Lower leg skin (tissue), 4 donors: Measurements from ENCODE around the gene ZP1. TPM values are rescaled to one million over a fixed set of nuclear protein-coding genes. Genes with fewer than 3 reads are reported as not detected.

ENCODE experiments used
- DNase-seq, 2 donors: peaks; one replicate each; pipeline ENCODE4 v3.0.0-alpha.2; 2019; ENCODE audit warnings: low spot score in 2 of 2
- H3K4me3 ChIP-seq: fragments of 200-600 bp; sonication (generic); 2 replicates; pipeline ENCODE4 v1.5.1; 2017; ENCODE audit warnings: mild to moderate bottlenecking, low read depth; ENCODE audit not compliant: poor library complexity, severe bottlenecking
- CTCF ChIP-seq, 3 donors: fragments of 450-650 bp; IDR thresholded peaks; one replicate each; pipeline ENCODE4 v1.5.1; 2016; ENCODE audit warnings: antibody characterized with exemption in 3 of 3, mild to moderate bottlenecking in 3 of 3, moderate library complexity in 2 of 3
- POLR2A ChIP-seq, 2 donors: fragments of 450-650 bp; IDR thresholded peaks; one replicate each; pipeline ENCODE4 v1.6.1; 2016 to 2017; ENCODE audit warnings: antibody characterized with exemption in 2 of 2, mild to moderate bottlenecking in 1 of 2, moderate library complexity in 1 of 2
- WGBS, 2 donors: methylation state at CpG; one replicate each; pipeline ENCODE4 v1.1.5; 2018; 5-methylcytosine and 5-hydroxymethylcytosine counted together
- intact Hi-C: fragments of 100-400 bp; cut with DNase I; formaldehyde crosslinking; loops from one replicate; pipeline ENCODE4 v1.15.0; 2023; ENCODE audit warnings: low total_unique reads
- total RNA-seq, 4 donors: library from RNA; depleted of rRNA; stranded (reverse); fragments of >200 nt; gene quantifications; one replicate each; pipeline ENCODE4 v1.1.0, GENCODE V29; 2016

The ZP1 gene
- total RNA-seq, 4 donors from 2014 or later: 0.25 to 0.26 TPM; not detected in 2

GRCh38 chr11:60899046-60899936, 31.9 kb downstream of the ZP1 start:
- WGBS, 2 donors: 59 to 62% methylated on average over 12 of the region's 12 CpGs
- intact Hi-C loops: no loop called here
- no peak for DNase-seq
- H3K4me3 ChIP-seq: no peak overlapping the region
- no peak for TF ChIP-seq POLR2A (IDR thresholded peaks at IDR 0.05)
- TF ChIP-seq CTCF (IDR thresholded peaks at IDR 0.05): peak in 1 of 3 donors; percentile 74

- 65 to 80% methylated on average over 4 of the region's 4 CpGs for WGBS, 2 donors
- no peak for DNase-seq
- intact Hi-C loops: loop anchor here (5.0 kb wide), 1 partner anchor 68 kb away; no protein-coding TSS in a partner anchor
- no peak overlapping the region for H3K4me3 ChIP-seq
- no peak for TF ChIP-seq POLR2A (IDR thresholded peaks at IDR 0.05)
- no peak for TF ChIP-seq CTCF (IDR thresholded peaks at IDR 0.05)
Observed at GRCh38 chr11:60899977-60900376, 32.6 kb downstream of the ZP1 start.

- TF ChIP-seq CTCF (IDR thresholded peaks at IDR 0.05) (no peak), POLR2A (IDR thresholded peaks at IDR 0.05) (no peak)
- 73 to 86% methylated on average over 12 to 13 of the region's 13 CpGs for WGBS, 2 donors
- H3K4me3 ChIP-seq: no peak overlapping the region
- intact Hi-C loops: loop anchor here (5.0 kb wide), 1 partner anchor 69 kb away; no protein-coding TSS in a partner anchor
- no peak for DNase-seq
Observed at GRCh38 chr11:60900673-60901404, 33.5 kb downstream of the ZP1 start.

GRCh38 chr11:60902625-60903024, 35.3 kb downstream of the ZP1 start:
- intact Hi-C loops: loop anchor here (5.0 kb wide), 1 partner anchor 70 kb away; no protein-coding TSS in a partner anchor
- 90% methylated on average over 11 of the region's 11 CpGs for WGBS, 2 donors
- no peak overlapping the region for H3K4me3 ChIP-seq
- TF ChIP-seq POLR2A (IDR thresholded peaks at IDR 0.05): no peak
- TF ChIP-seq CTCF (IDR thresholded peaks at IDR 0.05): no peak
- DNase-seq: no peak

- intact Hi-C loops: no loop called here
- no peak for DNase-seq
- no peak for TF ChIP-seq POLR2A (IDR thresholded peaks at IDR 0.05)
- TF ChIP-seq CTCF (IDR thresholded peaks at IDR 0.05): no peak
- 31% methylated on average over 6 of the region's 6 CpGs for WGBS, 2 donors
- no peak overlapping the region for H3K4me3 ChIP-seq
Observed at GRCh38 chr11:60905047-60905446, 37.7 kb downstream of the ZP1 start.
